ENCODE measurements around the gene CNTN5.

- TF ChIP-seq CTCF (conservative IDR thresholded peaks at IDR 0.05; ENCODE audit: low read depth, low read length), result no peak
- TF ChIP-seq EZH2 (IDR thresholded peaks at IDR 0.05; ENCODE audit: low read length, unreplicated experiment), result no peak
- no peak for TF ChIP-seq EZH2phosphoT487 (IDR thresholded peaks at IDR 0.05; ENCODE audit: borderline replicate concordance, low read length)
These were observed 515.1 kb downstream of the CNTN5 start for GRCh38 chr11:99535819-99536218.
